K562 (cell line): ENCODE data around the gene KISS1R. TPM values are rescaled to one million over a fixed set of nuclear protein-coding genes. Genes with fewer than 3 reads are reported as not detected.

Experiments used
- ZBTB40 ChIP-seq, 2 experiments: fragments of 450-650 bp in 1 of 2; sonication (generic) in 1 of 2; formaldehyde crosslinking in 1 of 2; IDR thresholded peaks; 2 replicates each; pipeline versions ENCODE4 v1.7.1 to v1.9.0; 2016 to 2022; ENCODE audit warnings: inconsistent platforms in 1 of 2, mild to moderate bottlenecking in 1 of 2, missing genetic modification reagents in 1 of 2
- ZKSCAN8 ChIP-seq: fragments of 200-800 bp; sonication (Bioruptor generic); IDR thresholded peaks from 2 replicates; pipeline ENCODE4 v1.6.1; 2016; ENCODE audit warnings: missing genetic modification characterization, missing compliant biosample characterization
- polyA plus RNA-seq, 8 experiments: library from polyadenylated mRNA; depleted of rRNA in 4 of 8; stranded (reverse) in 5 of 8; unstranded in 3 of 8; fragments of >200 nt; fragmentation: Nextera tagmentation in 2 of 8; fragmentation: Illumina TruSeq in 1 of 8; extraction: Ambion mirVana in 2 of 8; extraction: Trizol in 1 of 8; gene quantifications; 2 replicates each; pipeline versions ENCODE4 v1.2.1 to v1.2.3, GENCODE V29; 2011 to 2014; ENCODE audit warnings: inconsistent platforms in 1 of 8, missing spikeins in 1 of 8
- total RNA-seq, 7 experiments: library from RNA; depleted of rRNA in 6 of 7; stranded (reverse); fragments of >200 nt in 6 of 7; fragmentation: Illumina TruSeq in 2 of 7; extraction: Trizol in 2 of 7; gene quantifications; 2 replicates each; pipeline versions ENCODE4 v1.2.1 to v1.2.3, GENCODE V29; 2011 to 2021; ENCODE audit warnings: low replicate concordance in 1 of 7

KISS1R gene
- total and polyA plus RNA-seq, 9 of the 15 experiments (the other 6 are each of a cell fraction or from before 2014, with no cell fraction given) = 0.37 to 39.4 (median 2.0) TPM

GRCh38 chr19:932648-933552 is 15.8 kb downstream of the KISS1R start (continued):
- no peak for TF ChIP-seq ZBTB40 (IDR thresholded peaks at IDR 0.05)
- TF ChIP-seq ZBTB40 (CRISPR knock-in tag; IDR thresholded peaks at IDR 0.05) = no peak
- TF ChIP-seq ZKSCAN8 (CRISPR knock-in tag) = no peak
